Measurements from ENCODE around the gene ZNF513.

GRCh38 chr2:27398962-27399361 is 18.4 kb upstream of the ZNF513 start:
- TF ChIP-seq CTCF (IDR thresholded peaks at IDR 0.05): no peak
- TF ChIP-seq POLR2A (IDR thresholded peaks at IDR 0.05): no peak
- TF ChIP-seq POLR2AphosphoS5 (IDR thresholded peaks at IDR 0.05; ENCODE audit: insufficient read depth in 1 of 2, low read depth in 1 of 2): no peak

Data from vagina (tissue), 2 donors.